Ovary (tissue), 9 donors: Measurements from ENCODE around the gene NDST4. TPM values are rescaled to one million over a fixed set of nuclear protein-coding genes. Genes with fewer than 3 reads are reported as not detected.

Experiments used
- DNase-seq, 5 donors: peaks; one replicate each; pipeline ENCODE4 v3.0.0-alpha.2; 2019 to 2020
- H3K27ac ChIP-seq, 2 donors: fragments of 200-600 bp; one replicate each; pipeline versions ENCODE4 v1.5.1 to v1.8.0; 2019 to 2022
- H3K27me3 ChIP-seq: fragments of 200-600 bp; one replicate; pipeline ENCODE4 v1.8.0; 2022
- H3K36me3 ChIP-seq: fragments of 200-600 bp; sonication (generic); one replicate; pipeline ENCODE4 v1.5.1; 2019
- H3K4me1 ChIP-seq: one replicate; pipeline ENCODE4 v1.8.1; 2013; ENCODE audit warnings: mild to moderate bottlenecking, moderate library complexity; ENCODE audit not compliant: insufficient read depth
- H3K4me3 ChIP-seq: fragments of 200-600 bp; sonication (generic); one replicate; pipeline ENCODE4 v1.5.1; 2017
- H3K9me3 ChIP-seq, 2 donors: fragments of 200-600 bp in 1 of 2; sonication (generic) in 1 of 2; one replicate each; pipeline versions ENCODE4 v1.5.1 to v1.8.1; 2013 to 2019; ENCODE audit warnings: mild to moderate bottlenecking in 1 of 2, moderate library complexity in 1 of 2
- CTCF ChIP-seq, 3 donors: fragments of 450-650 bp in 2 of 3; fragments of 200-600 bp in 1 of 3; IDR thresholded peaks; one replicate each; pipeline versions ENCODE4 v1.5.1 to v1.8.0; 2016 to 2022; ENCODE audit warnings: antibody characterized with exemption in 3 of 3, mild to moderate bottlenecking in 1 of 3
- EP300 ChIP-seq: sonication (generic); formaldehyde crosslinking; IDR thresholded peaks from one replicate; pipeline ENCODE4 v1.6.1; 2017; ENCODE audit warnings: antibody characterized with exemption
- POLR2A ChIP-seq: fragments of 450-650 bp; IDR thresholded peaks from one replicate; pipeline ENCODE4 v1.6.1; 2017; ENCODE audit warnings: antibody characterized with exemption, mild to moderate bottlenecking, moderate library complexity
- WGBS, 3 donors: extraction: QIAGEN DNeasy Blood & Tissue Kit in 1 of 3; methylation state at CpG; one replicate each; pipeline versions ENCODE4 v1.1.5 to v1.1.7; 2013 to 2017; 5-methylcytosine and 5-hydroxymethylcytosine counted together
- intact Hi-C, 4 donors: fragments of 100-400 bp; cut with DNase I; formaldehyde crosslinking; loops; one replicate each; pipeline versions ENCODE4 v1.11.0 to v1.15.1; 2022 to 2023
- polyA plus RNA-seq, 2 donors: library from polyadenylated mRNA; stranded (reverse); fragments of 200-250 nt in 1 of 2; fragments of 350-450 nt in 1 of 2; fragmentation: Illumina TruSeq in 1 of 2; extraction: RNeasy Lipid Tissue Mini Kit (QIAGEN cat#74804) in 1 of 2; gene quantifications; one replicate each; pipeline ENCODE4 v1.2.3, GENCODE V29; 2013 to 2014
- total RNA-seq, 7 donors: library from RNA; depleted of rRNA in 2 of 7; stranded (reverse); fragments of >200 nt in 2 of 7; fragmentation: NEBNext Ultra II Directional in 3 of 7; extraction: Animal tissue kit (Norgen Biotek cat#: 25700) in 3 of 7; gene quantifications; one replicate each; pipeline versions ENCODE4 v1.1.0 to v1.2.4, GENCODE V29; 2016 to 2023
- donor health status: DM: no; HTN: no; CAD: no; lungs with moderate emphysema.
- donor health status: DM: no; HTN: no; CAD: no.
- donor health status: Bipolar disorder and iron deficiency.
- donor health status: DM: yes; HTN: yes; CAD: no.
- donor health status: DM: no; HTN: no; CAD: no.
- donor health status: DM: yes; HTN: yes; CAD: no.

NDST4 gene
- total and polyA plus RNA-seq, 9 donors = 0.12 to 2.9 (median 0.72) TPM

GRCh38 chr4:114866901-114867670 lies 246.3 kb downstream of the NDST4 start:
- no peak for DNase-seq
- H3K4me1 ChIP-seq = no peaks in the 10 kb centered on the region
- 62 to 74% (median 73%) methylated on average over 2 of the region's 2 CpGs for WGBS, 3 donors
- H3K9me3 ChIP-seq = no peaks in the 10 kb centered on the region
- no peaks in the 10 kb centered on the region for H3K27me3 ChIP-seq
- H3K36me3 ChIP-seq = no peaks in the 10 kb centered on the region
- intact Hi-C loops = no loop called here
- TF ChIP-seq POLR2A (no peak), EP300 (no peak), CTCF (IDR thresholded peaks at IDR 0.05) (no peak)
- no peak overlapping the region for H3K4me3 ChIP-seq
- no peak overlapping the region for H3K27ac ChIP-seq

GRCh38 chr4:114864060-114864459 lies 249.4 kb downstream of the NDST4 start:
- WGBS, 3 donors = 53 to 63% (median 56%) methylated on average over 2 of the region's 2 CpGs
- Histone ChIP-seq H3K4me1 (no peaks in the 10 kb centered on the region), H3K27me3 (no peaks in the 10 kb centered on the region), H3K4me3 (no peak overlapping the region), H3K36me3 (no peaks in the 10 kb centered on the region), H3K27ac (no peak overlapping the region), H3K9me3 (no peaks in the 10 kb centered on the region)
- intact Hi-C loops = no loop called here
- DNase-seq = no peak
- TF ChIP-seq POLR2A (no peak), EP300 (no peak), CTCF (IDR thresholded peaks at IDR 0.05) (no peak)

DNA sequence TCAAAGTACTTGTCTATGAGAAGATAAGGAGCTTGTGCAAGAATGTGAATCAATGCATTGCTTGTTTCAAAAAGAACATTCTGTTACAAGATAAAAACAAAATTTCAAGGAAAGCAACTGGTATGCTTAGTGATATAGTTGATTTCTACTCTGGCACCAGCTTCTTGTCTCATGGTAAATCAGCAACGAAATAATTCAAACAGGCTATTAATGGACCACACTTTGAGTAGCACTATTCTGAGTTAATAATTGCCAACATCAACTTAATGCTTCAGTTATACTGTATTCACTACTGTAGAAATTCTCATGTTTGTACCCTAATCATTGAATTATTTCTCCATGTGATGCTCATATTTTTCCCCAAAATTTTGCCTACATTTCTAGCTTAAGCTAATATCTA lies 252.6 kb downstream of the NDST4 start:
- Histone ChIP-seq H3K27ac (no peak overlapping the region), H3K9me3 (no peaks in the 10 kb centered on the region), H3K36me3 (no peaks in the 10 kb centered on the region), H3K4me3 (no peak overlapping the region), H3K27me3 (no peaks in the 10 kb centered on the region), H3K4me1 (no peaks in the 10 kb centered on the region)
- intact Hi-C loops = no loop called here
- no peak for DNase-seq
- 66 to 79% (median 68%) methylated on average over 1 of the region's 1 CpG for WGBS, 3 donors
- TF ChIP-seq CTCF (IDR thresholded peaks at IDR 0.05) (no peak), POLR2A (no peak), EP300 (no peak)

GRCh38 chr4:114857831-114858230 lies 255.6 kb downstream of the NDST4 start:
- Histone ChIP-seq H3K4me3 (no peak overlapping the region), H3K27me3 (no peaks in the 10 kb centered on the region), H3K36me3 (no peaks in the 10 kb centered on the region), H3K4me1 (no peaks in the 10 kb centered on the region), H3K27ac (no peak overlapping the region), H3K9me3 (no peaks in the 10 kb centered on the region)
- no peak for DNase-seq
- intact Hi-C loops = no loop called here
- 53 to 78% (median 73%) methylated on average over 1 of the region's 1 CpG for WGBS, 3 donors
- no peak for TF ChIP-seq CTCF (IDR thresholded peaks at IDR 0.05)
- no peak for TF ChIP-seq EP300
